ENCODE results near the gene MAP7D3.

Gene MAP7D3

GRCh38 chrX:136266828-136267227 is 15.6 kb upstream of the MAP7D3 start (continued):
- no peak for TF ChIP-seq PRDM10 (tag by site-specific recombination; IDR thresholded peaks at IDR 0.05)
- TF ChIP-seq ZNF830 (tag by site-specific recombination; IDR thresholded peaks at IDR 0.05; ENCODE audit: low read depth) = no peak
- no peak for TF ChIP-seq ZNF585B (tag by site-specific recombination; IDR thresholded peaks at IDR 0.05)
- no peak for TF ChIP-seq ZNF580 (tag by site-specific recombination; IDR thresholded peaks at IDR 0.05)
- no peak for TF ChIP-seq ZNF558 (tag by site-specific recombination; IDR thresholded peaks at IDR 0.05)
- no peak for TF ChIP-seq ZNF692 (tag by site-specific recombination; IDR thresholded peaks at IDR 0.05)
- TF ChIP-seq ZNF280D (tag by site-specific recombination; IDR thresholded peaks at IDR 0.05) = no peak
- no peak for TF ChIP-seq ZNF335 (tag by site-specific recombination; conservative IDR thresholded peaks at IDR 0.05)
- TF ChIP-seq BCL11A (tag by site-specific recombination; IDR thresholded peaks at IDR 0.05; ENCODE audit: low read depth) = peak; percentile 84; the same call in 1 of the 2 replicates
- TF ChIP-seq ZNF324 (tag by site-specific recombination; IDR thresholded peaks at IDR 0.05) = no peak
- no peak for TF ChIP-seq ZNF214 (tag by site-specific recombination; IDR thresholded peaks at IDR 0.05; ENCODE audit: borderline replicate concordance)
- TF ChIP-seq ZNF132 (tag by site-specific recombination; IDR thresholded peaks at IDR 0.05; ENCODE audit: borderline replicate concordance) = no peak
- no peak for TF ChIP-seq ZNF501 (tag by site-specific recombination; IDR thresholded peaks at IDR 0.05)
- TF ChIP-seq KLF17 (tag by site-specific recombination; IDR thresholded peaks at IDR 0.05) = no peak
- TF ChIP-seq ZNF660 (tag by site-specific recombination; IDR thresholded peaks at IDR 0.05) = no peak
- TF ChIP-seq ZBTB21 (tag by site-specific recombination; IDR thresholded peaks at IDR 0.05) = no peak
- no peak for TF ChIP-seq ZNF354C (tag by site-specific recombination; IDR thresholded peaks at IDR 0.05; ENCODE audit: borderline replicate concordance, low read depth)
- no peak for TF ChIP-seq TRIM28 (IDR thresholded peaks at IDR 0.05; ENCODE audit: borderline replicate concordance, low read length)
- TF ChIP-seq ZNF513 (tag by site-specific recombination; IDR thresholded peaks at IDR 0.05) = no peak
- TF ChIP-seq BCL6B (tag by site-specific recombination; IDR thresholded peaks at IDR 0.05) = no peak
- no peak for TF ChIP-seq ZNF747 (tag by site-specific recombination; IDR thresholded peaks at IDR 0.05)
- no peak for TF ChIP-seq YY1 (tag by site-specific recombination; IDR thresholded peaks at IDR 0.05)
- TF ChIP-seq ZNF184 (tag by site-specific recombination; IDR thresholded peaks at IDR 0.05) = no peak
- no peak for TF ChIP-seq ZNF664 (tag by site-specific recombination; IDR thresholded peaks at IDR 0.05)
- no peak for TF ChIP-seq ZBTB10 (tag by site-specific recombination; IDR thresholded peaks at IDR 0.05)

Measured in HEK293 (cell line).